ENCODE data around the gene DDX20.

DNA sequence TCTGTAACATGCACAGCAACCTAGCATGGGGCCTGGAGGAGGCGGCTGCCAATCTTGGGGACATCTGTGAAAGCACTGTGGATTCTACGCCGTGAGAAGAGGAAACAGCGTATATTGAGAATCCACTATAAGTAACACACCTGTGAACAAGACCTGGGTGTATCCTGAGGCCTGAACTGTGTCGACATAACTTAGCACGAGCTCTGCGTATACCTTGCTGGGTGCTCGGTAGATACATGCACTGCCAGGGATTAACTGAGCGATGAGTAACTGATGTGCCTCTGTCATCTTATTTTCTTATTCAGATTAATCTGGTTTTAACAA, 58.6 kb downstream of the DDX20 start:
- TF ChIP-seq EZH2 (IDR thresholded peaks at IDR 0.05; ENCODE audit: low read length, unreplicated experiment) (no peak), CTCF (conservative IDR thresholded peaks at IDR 0.05; ENCODE audit: low read depth, low read length) (no peak), EZH2phosphoT487 (IDR thresholded peaks at IDR 0.05; ENCODE audit: borderline replicate concordance, low read length) (no peak)

All from PC-3 (cell line).